ENCODE measurements around the gene AEN.
A peak's percentile ranks its signal among the peaks of the same experiment; 100 is the strongest.

Gene AEN

GRCh38 chr15:88613074-88613944 is 7.8 kb upstream of the AEN start:
- no peak for DNase-seq (ENCODE audit: low spot score)

DNA sequence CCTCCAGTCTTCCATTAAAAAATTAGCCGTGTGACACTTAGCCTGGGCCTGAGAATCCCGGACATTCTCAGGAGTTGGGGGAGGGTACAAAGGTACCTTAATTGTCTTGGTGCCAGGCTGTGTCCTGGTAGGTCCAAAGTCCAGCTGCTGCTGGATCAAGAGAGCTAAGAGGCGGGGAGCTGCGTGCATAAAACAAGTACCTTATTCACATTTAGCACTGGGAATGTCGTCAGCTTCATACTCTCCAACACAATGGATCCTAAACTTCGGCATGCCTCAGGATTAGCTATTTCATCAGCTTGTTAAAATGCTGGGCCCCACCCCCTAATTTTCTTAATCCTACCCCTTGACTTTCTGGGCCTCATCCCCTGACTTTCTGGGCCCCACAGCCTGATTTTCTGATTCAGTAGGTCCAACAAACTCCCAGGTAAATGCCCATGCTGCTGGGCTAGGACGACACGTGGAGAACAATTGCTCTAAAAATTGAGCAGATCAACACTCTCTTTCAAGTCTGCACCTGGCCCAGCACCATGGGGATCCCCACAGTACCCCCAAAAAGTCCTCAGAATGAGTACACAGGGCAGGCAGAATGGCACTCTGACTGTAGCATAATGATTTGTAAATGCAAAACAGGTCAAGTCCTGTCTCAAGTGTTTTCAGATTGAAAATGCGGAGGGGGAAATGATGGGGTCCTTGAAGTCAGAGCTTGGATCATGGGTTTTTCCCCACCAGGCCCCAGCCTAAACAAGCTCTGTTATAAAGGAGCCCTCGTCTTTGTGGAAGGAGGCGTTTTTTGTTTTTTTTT is 5.6 kb upstream of the AEN start:
- no peak for DNase-seq (ENCODE audit: low spot score)

DNA sequence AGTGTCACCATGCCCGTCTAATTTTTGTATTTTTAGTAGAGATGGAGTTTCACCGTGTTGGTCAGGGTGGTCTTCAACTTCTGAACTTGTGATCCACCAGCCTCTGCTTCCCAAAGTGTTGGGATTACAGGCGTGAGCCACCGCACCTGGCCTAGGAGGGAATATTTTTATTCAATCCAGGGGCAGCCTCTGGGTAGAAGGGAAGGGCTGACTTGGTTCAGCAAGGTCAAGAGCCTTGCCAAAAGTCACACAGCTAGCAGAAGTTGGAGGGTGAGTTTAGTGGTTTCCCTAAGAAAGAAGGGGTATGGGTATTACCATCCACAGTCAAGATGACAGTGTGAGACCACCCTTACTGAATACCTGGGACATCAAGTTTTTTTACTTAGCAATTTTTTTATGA is 4.9 kb upstream of the AEN start:
- DNase-seq (ENCODE audit: low spot score) = no peak

- no peak for DNase-seq (ENCODE audit: low spot score)
Measured at GRCh38 chr15:88617031-88617722, 4.0 kb upstream of the AEN start.

DNA sequence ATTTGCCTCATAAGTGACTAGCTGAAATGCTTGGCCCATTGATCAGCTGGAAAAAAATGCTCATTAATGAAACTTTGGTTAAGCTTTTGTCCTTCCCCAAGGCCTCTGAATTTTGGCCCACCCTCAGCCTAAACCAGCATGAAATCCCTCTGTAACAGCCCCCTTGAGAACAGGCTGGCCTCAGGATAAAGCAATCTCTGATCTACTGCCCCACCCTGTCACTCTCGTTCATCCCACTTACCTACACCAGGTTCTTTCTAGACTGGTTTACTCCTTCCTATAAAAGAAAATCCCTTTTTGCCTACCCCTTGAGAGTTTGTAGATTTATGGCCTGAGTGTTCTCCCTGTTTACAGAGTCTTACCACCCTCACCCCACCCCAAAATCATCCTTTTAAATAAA is 3.4 kb upstream of the AEN start:
- DNase-seq (ENCODE audit: low spot score) = no peak

DNA sequence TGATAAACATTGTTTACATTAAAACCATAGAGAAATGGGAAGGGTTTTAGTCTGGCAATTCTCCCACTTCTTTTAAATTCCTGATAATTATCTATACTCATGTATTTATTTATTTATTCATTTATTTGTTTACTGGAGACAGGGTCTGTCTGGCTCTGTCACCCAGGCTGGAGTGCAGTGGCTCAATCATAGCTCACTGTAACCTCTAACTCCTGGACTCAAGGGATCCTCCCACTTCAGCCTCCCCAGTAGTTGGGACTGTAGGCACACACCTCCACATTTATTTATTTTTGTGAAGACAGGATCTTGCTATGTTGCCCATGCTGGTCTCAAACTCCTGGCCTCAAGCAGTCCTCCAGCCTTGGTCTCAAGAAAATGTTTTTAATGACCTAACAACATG is 2.5 kb upstream of the AEN start:
- DNase-seq (ENCODE audit: low spot score) = no peak

DNA sequence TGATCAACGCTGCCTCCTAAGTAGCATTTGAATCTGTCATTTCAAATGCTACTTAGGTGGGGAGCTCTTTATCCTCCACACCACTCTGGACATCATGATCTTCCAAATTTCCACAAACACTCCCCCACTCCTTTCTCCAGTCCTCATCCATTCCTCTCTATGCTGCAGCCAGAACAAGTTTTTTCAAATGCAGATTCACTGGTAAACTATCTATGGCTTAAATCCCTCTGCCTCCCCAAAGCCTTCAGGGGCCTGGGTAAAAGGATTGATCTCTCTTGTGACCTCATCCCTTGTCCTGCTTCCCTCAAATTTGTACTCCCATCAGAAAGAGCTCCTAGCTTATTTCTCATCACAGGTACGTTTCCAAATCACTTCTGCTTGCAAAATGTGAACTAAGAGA is 1.3 kb upstream of the AEN start:
- no peak for DNase-seq (ENCODE audit: low spot score)

- no peak for DNase-seq (ENCODE audit: low spot score)
Measured at GRCh38 chr15:88621789-88622604, 857 bp downstream of the AEN start.

DNA sequence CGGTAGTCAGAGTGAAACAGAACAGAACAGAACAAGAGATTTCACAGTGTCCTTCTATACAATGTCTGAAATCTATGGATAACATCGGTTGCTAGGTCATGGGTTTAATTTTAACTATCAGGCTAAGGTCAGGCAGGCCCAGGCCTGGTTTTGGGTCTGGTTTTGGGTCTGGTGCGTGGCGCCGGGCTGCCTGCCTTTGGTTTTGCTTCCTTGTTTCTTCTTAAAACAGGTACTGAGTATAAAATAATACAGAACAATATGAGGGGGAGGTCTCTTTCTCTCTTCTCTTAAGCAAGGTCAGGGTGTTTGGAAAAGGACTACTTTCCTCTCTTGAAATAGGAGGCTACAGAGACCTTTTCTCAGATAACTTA is 1.4 kb downstream of the AEN start:
- DNase-seq (ENCODE audit: low spot score) = no peak

- no peak for DNase-seq (ENCODE audit: low spot score)
Measured at GRCh38 chr15:88623061-88623460, 1.9 kb downstream of the AEN start.

GRCh38 chr15:88623632-88624031 is 2.5 kb downstream of the AEN start:
- no peak for DNase-seq (ENCODE audit: low spot score)

DNA sequence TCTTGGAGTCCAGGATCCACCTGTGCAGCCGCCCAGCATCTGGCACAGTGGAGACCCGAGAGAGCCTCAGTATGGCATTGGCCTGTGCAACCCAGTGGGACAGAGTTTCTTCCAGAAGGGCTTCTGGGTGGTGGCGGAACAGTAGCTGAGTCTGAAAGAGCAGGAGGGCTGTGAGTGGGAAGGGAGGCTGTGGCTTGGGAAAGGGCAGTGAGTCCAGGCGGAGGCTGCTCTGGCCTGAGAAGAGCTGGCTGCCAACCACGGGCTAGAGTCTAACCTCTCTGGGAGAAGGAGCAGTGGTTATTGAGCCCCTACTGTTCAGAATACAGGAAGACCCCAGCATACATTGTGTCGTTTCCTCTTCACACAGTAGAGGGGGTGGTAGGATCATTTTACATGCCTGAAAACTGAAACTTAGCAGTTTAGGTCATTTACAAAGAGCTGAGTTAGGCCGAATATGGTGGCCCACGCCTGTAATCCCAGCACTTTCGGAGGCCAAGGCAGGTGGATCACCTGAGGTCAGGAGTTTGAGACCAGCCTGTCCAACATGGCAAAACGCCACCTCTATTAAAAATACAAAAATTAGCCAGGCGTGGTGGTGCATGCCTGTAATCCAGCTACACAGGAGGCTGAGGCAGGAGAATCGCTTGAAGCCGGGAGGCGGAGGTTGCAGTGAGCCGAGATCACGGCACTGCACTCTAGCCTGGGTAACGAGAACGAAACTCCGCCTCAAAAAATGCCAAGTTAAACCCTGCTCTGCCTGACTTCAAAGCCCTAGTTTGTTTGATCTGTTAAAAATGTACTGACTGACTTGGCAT is 3.2 kb downstream of the AEN start:
- DNase-seq (ENCODE audit: low spot score) = peak; percentile 48

DNA sequence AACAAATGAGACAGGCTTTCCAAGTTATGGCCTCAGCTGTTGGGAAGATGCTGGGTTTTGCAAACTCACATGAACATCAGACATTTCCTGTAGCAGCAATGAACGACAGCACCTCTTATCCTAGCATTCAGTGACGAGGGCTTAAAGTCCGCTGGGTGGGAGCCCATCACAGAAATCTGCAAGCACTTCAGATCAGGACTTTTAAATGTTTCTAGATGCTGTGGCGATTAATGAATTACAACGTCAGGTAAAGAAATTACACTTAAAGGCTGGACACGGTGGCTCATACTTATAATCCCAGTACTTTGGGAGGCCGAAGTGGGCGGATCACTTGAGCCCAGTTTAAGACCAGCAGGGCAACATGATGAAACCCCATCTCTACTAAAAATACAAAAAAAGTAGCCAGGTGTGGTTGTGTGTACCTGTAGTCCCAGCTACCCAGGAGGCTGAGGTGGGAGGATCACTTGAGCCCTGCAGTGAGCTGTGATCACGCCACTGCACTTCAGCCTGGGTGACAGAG is 3.9 kb downstream of the AEN start:
- no peak for DNase-seq (ENCODE audit: low spot score)

GRCh38 chr15:88625943-88626741 is 5.0 kb downstream of the AEN start:
- DNase-seq (ENCODE audit: low spot score) = no peak

DNA sequence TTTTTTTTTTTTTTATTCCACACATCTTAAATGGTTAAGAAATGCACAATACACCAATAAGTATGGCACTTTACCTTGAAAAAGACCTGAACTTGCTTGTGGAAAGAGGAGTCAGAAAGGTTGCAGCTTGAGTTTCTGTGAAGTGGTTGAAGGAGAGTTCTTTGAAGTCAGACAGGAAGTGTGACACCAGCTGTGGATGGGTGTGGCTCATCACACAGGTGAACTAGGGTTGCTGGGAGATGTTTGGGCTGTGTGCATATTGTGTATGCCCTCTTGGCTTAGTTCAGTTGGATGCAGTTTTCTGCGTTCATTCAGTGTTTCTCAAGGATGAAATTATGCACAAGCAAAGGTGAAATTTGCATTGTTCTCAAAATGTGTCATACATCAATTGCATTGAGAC is 6.3 kb downstream of the AEN start:
- DNase-seq (ENCODE audit: low spot score) = no peak

- DNase-seq (ENCODE audit: low spot score) = no peak
Measured at GRCh38 chr15:88628018-88628654, 7.0 kb downstream of the AEN start.

- DNase-seq (ENCODE audit: low spot score) = no peak
Measured at GRCh38 chr15:88629071-88629470, 7.9 kb downstream of the AEN start.

DNA sequence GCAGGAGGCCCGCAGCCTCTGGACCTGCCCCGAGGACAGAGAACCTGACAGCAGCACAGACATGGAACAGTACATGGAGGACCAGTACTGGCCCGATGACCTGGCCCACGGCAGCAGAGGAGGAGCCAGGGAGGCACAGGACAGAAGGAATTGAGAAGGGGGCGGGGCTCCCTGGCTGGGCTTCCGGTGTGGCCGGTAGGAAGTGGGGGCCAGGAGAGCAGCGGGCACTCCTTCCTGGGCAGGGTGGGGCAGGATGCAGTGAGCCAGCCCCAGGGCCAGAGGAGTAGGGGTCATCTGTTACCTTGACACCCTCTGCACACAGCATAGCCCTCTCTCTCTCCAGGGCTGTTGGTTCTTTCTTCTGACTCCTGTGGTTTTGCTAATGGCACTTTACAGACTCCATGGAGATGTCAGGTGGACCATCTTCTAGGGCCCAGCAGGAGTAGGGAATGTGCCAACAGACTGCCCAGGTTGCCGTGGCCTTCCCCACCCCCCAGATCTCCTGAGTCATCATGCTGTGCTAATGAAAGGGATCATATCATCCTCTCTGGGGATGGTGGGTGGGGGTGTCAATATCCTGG is 9.1 kb downstream of the AEN start:
- no peak for DNase-seq (ENCODE audit: low spot score)
